ENCODE data around the gene FAM149B1. TPM values are rescaled to one million over a fixed set of nuclear protein-coding genes. Genes with fewer than 3 reads are reported as not detected.

FAM149B1 gene
- total RNA-seq, 1 experiment from 2014 or later: 17.5 TPM

DNA sequence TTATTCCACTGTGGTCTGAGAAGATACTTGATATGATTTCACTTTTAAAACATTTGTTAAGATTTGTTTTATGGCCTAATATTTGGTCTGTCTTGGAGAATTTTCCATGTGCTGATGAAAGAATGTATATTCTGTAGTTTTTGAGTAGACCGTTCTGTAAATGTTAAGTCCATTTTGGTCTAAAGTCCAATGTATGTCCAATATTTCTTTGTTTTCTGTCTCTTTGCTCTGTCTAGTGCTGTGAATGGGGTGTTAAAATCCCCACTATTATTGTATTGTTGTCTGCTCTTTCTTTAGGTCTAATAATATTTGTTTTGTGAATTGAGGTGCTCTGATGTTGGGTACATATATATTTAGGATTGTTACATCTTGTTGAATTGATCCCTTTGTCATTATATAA, 47.8 kb downstream of the FAM149B1 start:
- intact Hi-C loops (cut with micrococcal nuclease): no loop called here
- no peaks in the 10 kb centered on the region for H3K9me3 ChIP-seq (ENCODE audit: control insufficient read depth in 1 of 2, insufficient read depth in 1 of 2, low read depth in 1 of 2, low read length in 2 of 2)
- no peaks in the 10 kb centered on the region for H3K79me2 ChIP-seq (ENCODE audit: insufficient read depth, low read length)
- H3K4me2 ChIP-seq (ENCODE audit: low read length): no peak overlapping the region
- TF ChIP-seq ZFX (IDR thresholded peaks at IDR 0.05) (no peak), ELF1 (IDR thresholded peaks at IDR 0.05; ENCODE audit: borderline replicate concordance, low read depth) (no peak), SIN3A (IDR thresholded peaks at IDR 0.05; ENCODE audit: low read depth) (no peak), CBX3 (IDR thresholded peaks at IDR 0.05; ENCODE audit: low read depth) (no peak), ZNF274 (IDR thresholded peaks at IDR 0.05; ENCODE audit: low read depth, low read length) (no peak), TCF7L2 (IDR thresholded peaks at IDR 0.05; ENCODE audit: borderline replicate concordance, extremely low read depth, insufficient read depth, insufficient read length) (no peak), YY1 (IDR thresholded peaks at IDR 0.05; ENCODE audit: extremely low read depth, insufficient replicate concordance, low read depth, low read length) (no peak), POLR2A (IDR thresholded peaks at IDR 0.05; ENCODE audit: borderline replicate concordance, extremely low read depth, insufficient read depth, insufficient read length) (no peak), CEBPB (IDR thresholded peaks at IDR 0.05; ENCODE audit: low read depth) (no peak), EGR1 (IDR thresholded peaks at IDR 0.05; ENCODE audit: low read depth) (no peak), JUND (IDR thresholded peaks at IDR 0.05) (no peak), EZH2phosphoT487 (IDR thresholded peaks at IDR 0.05; ENCODE audit: borderline replicate concordance) (no peak), FOSL1 (IDR thresholded peaks at IDR 0.05; ENCODE audit: low read depth) (no peak)
- TF ChIP-seq, protein P1, sequence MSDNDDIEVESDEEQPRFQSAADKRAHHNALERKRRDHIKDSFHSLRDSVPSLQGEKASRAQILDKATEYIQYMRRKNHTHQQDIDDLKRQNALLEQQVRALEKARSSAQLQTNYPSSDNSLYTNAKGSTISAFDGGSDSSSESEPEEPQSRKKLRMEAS (IDR thresholded peaks at IDR 0.05): no peak
- ChIA-PET POLR2A (no interaction called here), CTCF (no interaction called here), RAD21 (ENCODE audit: low non-redundant PET in 1 of 2, low total read pairs in 2 of 2, uncharacterized antibody in 2 of 2, unreplicated experiment in 2 of 2) (no interaction called here)
- DNase-seq (ENCODE audit: low read depth, low spot score): no peak
- no peak overlapping the region for H3K9ac ChIP-seq (ENCODE audit: low read length)
- H3K27ac ChIP-seq (ENCODE audit: low read depth, low read length): no peak overlapping the region
- H4K20me1 ChIP-seq (ENCODE audit: insufficient read depth): no peaks in the 10 kb centered on the region
- H3K36me3 ChIP-seq (ENCODE audit: control insufficient read depth in 1 of 2, insufficient read depth in 2 of 2, low read length in 2 of 2): no peaks in the 10 kb centered on the region
- no peak overlapping the region for H3K4me3 ChIP-seq (replicated peaks in 1 of 2; ENCODE audit: low read depth in 1 of 2, low read length in 2 of 2)
- no peaks in the 10 kb centered on the region for H3K9me2 ChIP-seq (ENCODE audit: insufficient read depth)
- H2AFZ ChIP-seq (ENCODE audit: low read depth, low read length, poor library complexity, severe bottlenecking): no peak overlapping the region
- ATAC-seq: no peak
- H3K4me1 ChIP-seq (ENCODE audit: control insufficient read depth in 1 of 2, insufficient read depth in 2 of 2, low read length in 2 of 2): no peaks in the 10 kb centered on the region
- BruUV-seq (replicated peaks): no TSS peak
- no peaks in the 10 kb centered on the region for H3K27me3 ChIP-seq (ENCODE audit: insufficient read depth, low read length)

GRCh38 chr10:73217628-73218027, 49.7 kb downstream of the FAM149B1 start:
- intact Hi-C loops (cut with micrococcal nuclease): no loop called here
- POLR2A ChIA-PET: no interaction called here
- CTCF ChIA-PET: interaction anchor here (1.2 kb wide), 1 partner anchor 121 kb away, joined by 3 read pairs; the partner anchor contains the start of gene P4HA1

More at GRCh38 chr10:73217628-73218027, 49.7 kb downstream of the FAM149B1 start:
- RAD21 ChIA-PET (ENCODE audit: low non-redundant PET in 1 of 2, low total read pairs in 2 of 2, uncharacterized antibody in 2 of 2, unreplicated experiment in 2 of 2): no interaction called here
- Histone ChIP-seq H4K20me1 (ENCODE audit: insufficient read depth) (no peaks in the 10 kb centered on the region), H3K4me2 (ENCODE audit: low read length) (no peak overlapping the region), H3K9me2 (ENCODE audit: insufficient read depth) (no peaks in the 10 kb centered on the region), H3K9me3 (ENCODE audit: control insufficient read depth in 1 of 2, insufficient read depth in 1 of 2, low read depth in 1 of 2, low read length in 2 of 2) (no peaks in the 10 kb centered on the region), H3K27ac (ENCODE audit: low read depth, low read length) (no peak overlapping the region), H3K27me3 (ENCODE audit: insufficient read depth, low read length) (no peaks in the 10 kb centered on the region), H3K9ac (ENCODE audit: low read length) (no peak overlapping the region), H2AFZ (ENCODE audit: low read depth, low read length, poor library complexity, severe bottlenecking) (no peak overlapping the region), H3K4me1 (ENCODE audit: control insufficient read depth in 1 of 2, insufficient read depth in 2 of 2, low read length in 2 of 2) (no peaks in the 10 kb centered on the region), H3K79me2 (ENCODE audit: insufficient read depth, low read length) (no peaks in the 10 kb centered on the region), H3K36me3 (ENCODE audit: control insufficient read depth in 1 of 2, insufficient read depth in 2 of 2, low read length in 2 of 2) (no peaks in the 10 kb centered on the region), H3K4me3 (replicated peaks in 1 of 2; ENCODE audit: low read depth in 1 of 2, low read length in 2 of 2) (no peak overlapping the region)
- BruUV-seq (replicated peaks): no TSS peak
- no peak for TF ChIP-seq ZFX (IDR thresholded peaks at IDR 0.05)
- no peak for TF ChIP-seq TCF7L2 (IDR thresholded peaks at IDR 0.05; ENCODE audit: borderline replicate concordance, extremely low read depth, insufficient read depth, insufficient read length)
- TF ChIP-seq SIN3A (IDR thresholded peaks at IDR 0.05; ENCODE audit: low read depth): no peak
- TF ChIP-seq CEBPB (IDR thresholded peaks at IDR 0.05; ENCODE audit: low read depth): no peak
- TF ChIP-seq CTCF (IDR thresholded peaks at IDR 0.05 in 2 of 3, conservative IDR thresholded peaks at IDR 0.05 in 1 of 3; ENCODE audit: borderline replicate concordance in 1 of 3, insufficient read depth in 1 of 3, low read depth in 2 of 3, low read length in 2 of 3): no peak
- TF ChIP-seq SRF (IDR thresholded peaks at IDR 0.05; ENCODE audit: low read depth): no peak
- no peak for TF ChIP-seq POLR2AphosphoS5 (IDR thresholded peaks at IDR 0.05; ENCODE audit: low read depth, low read length)
- TF ChIP-seq ZNF274 (IDR thresholded peaks at IDR 0.05; ENCODE audit: low read depth, low read length): no peak
- ATAC-seq (no peak), DNase-seq (ENCODE audit: low read depth, low spot score) (no peak)

Data from HCT116 (cell line).